ENCODE results near the gene PRAMEF5.
"Not testable (repeated sequence)": the region's sequence is repeated elsewhere in the genome, so short reads cannot be mapped to it uniquely, and the experiment has no call there.

PRAMEF5 gene

GRCh38 chr1:13253898-13254297 is at the start of gene PRAMEF5:
Gene PRAMEF5 (plus strand): TSS chr1:13254198. CDS start chr1:13259269, 5,071 bp downstream.
- not testable (repeated sequence) for DNase-seq (ENCODE audit: low read depth in 2 of 2)

- DNase-seq (ENCODE audit: low read depth in 2 of 2), result not testable (repeated sequence)
Measured at GRCh38 chr1:13208712-13209111, 45.3 kb upstream of the PRAMEF5 start.

DNA sequence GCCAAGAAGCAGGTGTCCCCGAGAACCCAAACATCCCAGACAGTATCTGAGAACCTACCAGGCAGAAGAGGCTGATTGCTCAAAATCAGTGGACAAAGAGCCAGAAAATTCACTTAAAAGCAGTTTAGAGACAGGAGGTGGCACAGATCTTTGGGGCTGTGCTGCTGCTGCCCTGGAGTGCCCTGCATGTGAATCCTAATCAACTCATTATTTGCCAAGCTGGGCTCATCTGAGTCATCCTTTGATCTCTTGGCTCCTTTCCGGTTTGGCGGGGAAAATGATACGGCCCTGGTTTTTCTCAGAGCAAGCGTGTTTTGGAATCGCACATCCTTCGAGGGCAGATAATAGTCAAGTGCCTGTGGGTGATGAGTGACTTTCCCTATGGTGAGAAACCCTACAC is 37.4 kb upstream of the PRAMEF5 start:
- not testable (repeated sequence) for DNase-seq (ENCODE audit: low read depth in 2 of 2)

GRCh38 chr1:13219203-13219602 is 34.8 kb upstream of the PRAMEF5 start:
- DNase-seq (ENCODE audit: low read depth in 2 of 2), result not testable (repeated sequence)

DNA sequence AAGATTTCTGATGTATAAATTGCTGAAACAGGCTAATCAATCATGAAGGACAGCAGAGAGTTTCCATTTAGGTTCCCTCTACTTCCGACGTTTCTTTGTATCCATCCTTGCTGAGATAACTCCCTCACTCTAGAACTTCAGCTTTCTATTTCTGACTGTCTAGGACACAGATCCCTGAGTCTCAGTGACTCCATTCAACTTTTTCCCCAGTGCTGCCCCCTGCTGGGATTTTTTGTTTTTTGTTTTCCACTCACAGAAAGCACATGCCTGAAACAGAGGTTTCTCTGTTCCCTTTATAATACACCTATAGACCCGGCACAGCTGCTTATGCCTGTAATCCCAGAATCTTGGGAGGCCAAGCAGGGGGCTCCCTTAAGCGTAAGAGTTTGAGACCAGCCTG is 31.2 kb upstream of the PRAMEF5 start:
- DNase-seq (ENCODE audit: low read depth in 2 of 2), result not testable (repeated sequence)

DNA sequence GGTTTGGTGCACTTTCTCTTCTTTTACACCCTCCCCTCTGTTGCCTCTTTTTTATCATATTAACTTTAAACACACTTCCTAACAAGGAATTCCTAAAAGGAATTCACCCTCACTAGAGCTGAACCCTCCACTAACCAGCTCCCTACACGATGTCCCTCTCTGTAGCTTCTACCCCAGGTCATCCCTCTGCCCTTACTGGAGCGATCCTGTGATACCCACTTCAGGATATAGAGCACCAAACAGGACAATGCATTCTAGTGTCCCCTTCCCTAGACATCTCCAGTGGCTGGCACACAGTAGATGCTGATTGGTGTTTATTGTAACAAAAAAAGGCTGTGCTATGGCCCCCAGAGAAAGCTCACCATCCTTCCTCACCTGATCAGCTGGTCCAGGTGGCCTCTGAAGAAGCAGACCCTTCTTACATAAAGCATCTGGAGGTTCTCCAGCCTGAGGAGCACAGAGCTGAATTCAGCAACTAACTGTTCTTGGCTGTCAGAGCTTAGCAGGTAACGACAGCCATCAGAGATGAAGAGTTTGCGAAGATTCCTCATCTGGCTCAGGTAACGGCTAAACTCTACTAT is 29.4 kb upstream of the PRAMEF5 start:
- DNase-seq (ENCODE audit: low read depth in 2 of 2), result no peak

DNA sequence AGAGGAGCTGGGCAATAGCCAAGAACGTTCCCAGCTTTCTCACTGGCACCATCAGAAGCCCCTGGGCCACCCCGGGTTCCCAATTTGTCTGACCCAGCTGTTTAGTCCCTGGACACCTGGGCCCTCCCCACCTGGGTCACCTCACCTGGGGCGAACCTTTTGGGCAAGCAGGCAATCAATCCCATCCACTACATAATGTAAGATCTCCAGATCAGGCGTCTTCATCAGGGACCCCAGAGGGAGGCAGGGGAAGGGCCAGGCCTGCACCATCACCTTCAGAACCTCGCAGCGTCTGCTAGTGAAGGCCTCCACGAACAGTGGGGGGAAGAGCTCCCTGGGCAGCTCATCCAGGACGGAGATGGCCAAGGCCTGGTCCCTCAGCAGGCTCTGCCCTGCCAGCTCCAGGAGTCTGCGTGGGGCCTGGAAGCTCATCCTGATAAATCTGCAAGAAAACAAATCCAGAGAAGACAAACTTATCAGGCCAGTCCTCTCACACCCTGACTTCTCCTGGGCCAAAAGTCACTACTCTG is 28.3 kb upstream of the PRAMEF5 start, which contains the start of gene PRAMEF18:
PRAMEF18 (minus strand) TSS at position 480 of the 530 bp plus-strand sequence; CDS start at position 432, 48 bp downstream.
- not testable (repeated sequence) for DNase-seq (ENCODE audit: low read depth in 2 of 2)

DNA sequence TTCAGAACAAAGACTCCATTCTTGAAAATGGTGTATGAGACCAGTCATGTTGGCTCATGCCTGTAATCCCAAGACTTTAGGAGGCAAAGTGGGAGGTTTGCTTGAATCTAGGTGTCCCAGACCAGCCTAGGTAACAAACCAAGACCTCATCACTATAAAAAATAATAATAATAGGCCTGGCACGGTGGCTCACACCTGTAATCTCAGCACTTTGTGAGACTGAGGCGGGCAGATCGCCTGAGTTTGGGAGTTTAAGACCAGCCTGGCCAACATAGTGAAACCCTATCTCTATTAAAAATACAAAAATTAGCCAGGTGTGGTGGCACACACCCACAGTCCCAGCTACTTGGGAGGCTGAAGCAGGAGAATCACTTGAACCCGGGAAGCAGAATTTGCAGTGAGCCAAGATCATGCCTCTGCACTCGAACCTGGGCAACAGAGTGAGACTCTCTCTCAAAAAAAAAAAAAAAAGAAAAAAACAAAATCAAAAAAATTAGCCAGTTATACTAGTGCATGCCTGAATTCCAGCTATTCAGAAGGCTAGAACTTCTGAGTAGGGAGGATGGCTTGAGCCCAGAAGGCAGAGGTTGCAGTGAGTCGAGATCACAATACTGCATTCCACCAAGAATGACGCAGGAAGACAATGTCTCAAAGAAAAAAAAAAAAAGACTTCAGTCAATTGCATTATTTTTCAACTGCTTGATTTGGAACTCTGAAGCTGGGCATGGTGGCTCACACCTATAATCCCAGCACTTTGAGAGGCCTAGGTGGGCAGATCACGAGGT is 26.5 kb upstream of the PRAMEF5 start:
- DNase-seq (ENCODE audit: low read depth in 2 of 2), result not testable (repeated sequence)

- DNase-seq (ENCODE audit: low read depth in 2 of 2), result peak in 1 of 2 donors; percentile 10
Measured at GRCh38 chr1:13228343-13228781, 25.6 kb upstream of the PRAMEF5 start.

GRCh38 chr1:13230096-13230495 is 23.9 kb upstream of the PRAMEF5 start:
- DNase-seq (ENCODE audit: low read depth in 2 of 2), result not testable (repeated sequence)

GRCh38 chr1:13230601-13231000 is 23.4 kb upstream of the PRAMEF5 start:
- DNase-seq (ENCODE audit: low read depth in 2 of 2), result not testable (repeated sequence)

GRCh38 chr1:13231061-13231750 is 22.8 kb upstream of the PRAMEF5 start:
- DNase-seq (ENCODE audit: low read depth in 2 of 2), result not testable (repeated sequence)

DNA sequence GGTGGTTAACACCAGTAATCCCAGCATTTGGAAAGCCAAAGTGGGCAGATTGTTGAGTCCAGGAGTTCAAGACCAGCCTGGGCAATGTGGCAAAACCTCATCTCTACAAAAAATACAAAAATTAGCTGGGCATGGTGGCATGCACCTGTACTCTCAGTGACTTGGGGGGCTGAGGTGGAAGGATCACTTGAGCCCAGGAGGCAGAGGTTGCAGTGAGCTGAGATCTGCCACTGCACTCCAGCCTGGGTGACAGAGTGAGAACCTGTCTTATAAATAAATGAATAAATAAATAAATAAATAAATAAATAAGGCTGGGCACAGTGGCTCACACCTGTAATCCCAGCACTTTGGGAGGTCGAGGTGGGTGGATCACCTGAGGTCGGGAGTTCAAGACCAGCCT is 21.9 kb upstream of the PRAMEF5 start:
- DNase-seq (ENCODE audit: low read depth in 2 of 2), result not testable (repeated sequence)

DNA sequence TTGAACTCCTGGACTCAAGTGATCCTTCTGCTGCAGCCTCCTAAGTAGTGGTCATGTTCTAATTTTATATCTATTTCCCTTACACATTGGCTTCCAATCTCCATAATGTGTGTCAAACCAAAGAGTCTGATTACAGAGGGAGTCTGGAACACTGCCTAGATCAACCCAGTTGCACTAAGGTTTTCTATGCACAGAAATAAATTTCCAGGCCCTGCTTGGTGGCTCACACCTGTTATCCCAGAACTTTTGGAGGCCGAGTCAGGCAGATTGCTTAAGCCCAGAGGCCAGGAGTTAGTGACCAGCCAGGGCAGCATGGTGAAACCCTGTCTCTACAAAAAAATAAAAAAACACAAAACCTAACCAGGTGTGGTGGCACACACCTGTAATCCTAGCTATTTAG is 19.9 kb upstream of the PRAMEF5 start:
- DNase-seq (ENCODE audit: low read depth in 2 of 2), result not testable (repeated sequence)

DNA sequence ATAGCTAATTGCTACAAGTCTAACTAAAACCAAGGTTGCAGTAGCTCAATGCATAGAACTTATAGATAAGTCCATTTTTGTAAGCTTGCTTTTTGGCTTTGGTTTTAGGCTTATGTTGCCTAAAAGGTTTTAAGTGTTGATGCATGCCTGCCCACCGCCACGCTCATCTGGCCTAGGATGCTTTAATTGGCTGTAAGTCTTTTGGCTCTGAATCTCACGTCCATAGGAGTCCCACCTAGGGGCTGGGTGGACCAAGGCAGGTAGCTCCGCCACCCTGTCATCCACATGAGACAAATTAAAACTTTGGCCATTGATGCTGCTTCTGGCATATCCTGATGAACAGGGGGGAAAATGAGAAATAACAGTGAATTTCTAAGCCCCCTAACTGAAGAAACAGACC is 16.4 kb upstream of the PRAMEF5 start:
- not testable (repeated sequence) for DNase-seq (ENCODE audit: low read depth in 2 of 2)

DNA sequence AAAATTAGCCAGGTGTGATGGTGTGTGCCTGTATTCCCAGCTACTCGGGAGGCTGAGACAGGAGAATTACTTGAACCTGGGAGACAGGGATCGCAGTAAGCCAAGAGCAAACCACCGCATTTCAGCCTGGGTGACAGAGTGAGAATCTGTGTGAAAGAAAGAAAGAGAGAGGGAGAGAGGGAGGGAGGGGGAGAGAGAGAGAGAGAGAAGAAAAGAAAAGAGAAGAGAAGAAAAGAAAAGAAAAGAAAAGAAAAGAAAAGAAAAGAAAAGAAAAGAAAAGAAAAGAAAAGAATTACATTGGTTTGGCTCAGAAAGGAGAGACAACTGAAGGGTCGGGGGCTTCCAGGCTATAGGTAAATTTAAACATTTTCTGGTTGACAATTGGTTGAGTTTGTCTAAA is 14.4 kb upstream of the PRAMEF5 start:
- DNase-seq (ENCODE audit: low read depth in 2 of 2), result not testable (repeated sequence)

- not testable (repeated sequence) for DNase-seq (ENCODE audit: low read depth in 2 of 2)
Measured at GRCh38 chr1:13243536-13244263, 10.3 kb upstream of the PRAMEF5 start.

DNA sequence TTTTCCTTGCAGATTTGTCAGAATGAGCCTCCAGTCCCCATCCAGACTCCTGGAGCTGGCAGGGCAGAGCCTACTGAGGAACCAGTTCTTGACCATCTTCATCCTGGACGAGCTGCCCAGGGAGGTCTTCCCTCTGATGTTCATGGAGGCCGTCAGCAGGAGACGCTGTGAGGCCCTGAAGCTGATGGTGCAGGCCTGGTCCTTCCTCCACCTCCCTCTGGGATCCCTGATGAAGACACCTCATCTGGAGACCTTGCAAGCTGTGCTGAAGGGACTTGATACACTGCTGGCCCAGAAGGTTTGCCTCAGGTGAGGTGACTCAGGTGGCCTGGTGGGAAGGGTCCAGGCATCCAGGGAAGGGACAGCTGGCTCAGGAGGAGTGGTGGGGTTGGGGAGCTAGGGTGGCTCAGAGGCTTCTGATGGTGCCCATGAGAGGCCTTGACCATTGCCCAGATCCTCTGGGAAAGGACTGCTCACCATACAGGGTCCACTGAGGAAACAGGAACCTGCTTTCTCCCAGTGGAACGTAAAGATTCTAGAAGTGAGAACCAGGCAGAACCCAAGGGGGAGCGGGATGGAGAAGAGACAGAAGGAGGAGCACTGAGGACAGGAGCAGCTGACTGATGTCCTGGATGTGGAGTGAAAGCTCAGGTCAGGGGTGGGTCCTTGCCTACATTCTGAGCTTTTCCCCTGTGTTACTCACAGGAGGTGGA is 8.0 kb upstream of the PRAMEF5 start:
- DNase-seq (ENCODE audit: low read depth in 2 of 2), result not testable (repeated sequence)

DNA sequence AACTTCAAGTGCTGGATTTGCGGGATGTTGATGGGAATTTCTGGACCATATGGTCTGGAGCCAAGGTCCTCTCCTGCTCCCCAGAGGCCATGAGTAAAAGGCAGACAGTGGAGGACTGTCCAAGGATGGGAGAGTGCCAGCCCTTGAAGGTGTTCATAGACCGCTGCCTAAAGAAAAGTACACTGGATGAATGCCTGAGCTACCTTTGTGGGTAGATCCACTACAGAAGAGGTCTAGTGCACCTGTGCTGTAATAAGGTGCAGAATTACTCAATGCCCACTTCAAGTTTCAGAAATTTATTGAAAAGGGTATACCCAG is 7.5 kb upstream of the PRAMEF5 start:
- DNase-seq (ENCODE audit: low read depth in 2 of 2), result not testable (repeated sequence)

DNA sequence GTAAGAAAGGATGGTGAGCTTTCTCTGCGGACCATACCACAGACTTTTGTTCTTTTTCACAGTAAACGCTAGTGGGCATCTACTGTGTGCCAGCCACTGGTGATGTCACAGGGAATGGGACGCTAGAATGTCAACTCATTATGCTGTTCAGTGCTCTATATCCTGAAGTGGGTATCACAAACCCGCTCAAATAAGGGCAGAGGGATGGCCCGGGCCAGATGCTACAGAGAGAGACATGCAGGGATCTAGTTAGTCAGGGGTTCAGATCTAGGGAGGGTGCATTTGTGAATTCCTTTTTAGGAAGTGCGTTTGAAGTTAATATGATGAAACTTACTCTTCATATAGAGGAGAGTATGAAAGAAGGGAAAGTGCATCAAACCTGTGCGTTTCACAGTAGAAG is 6.9 kb upstream of the PRAMEF5 start:
- DNase-seq (ENCODE audit: low read depth in 2 of 2), result not testable (repeated sequence)

DNA sequence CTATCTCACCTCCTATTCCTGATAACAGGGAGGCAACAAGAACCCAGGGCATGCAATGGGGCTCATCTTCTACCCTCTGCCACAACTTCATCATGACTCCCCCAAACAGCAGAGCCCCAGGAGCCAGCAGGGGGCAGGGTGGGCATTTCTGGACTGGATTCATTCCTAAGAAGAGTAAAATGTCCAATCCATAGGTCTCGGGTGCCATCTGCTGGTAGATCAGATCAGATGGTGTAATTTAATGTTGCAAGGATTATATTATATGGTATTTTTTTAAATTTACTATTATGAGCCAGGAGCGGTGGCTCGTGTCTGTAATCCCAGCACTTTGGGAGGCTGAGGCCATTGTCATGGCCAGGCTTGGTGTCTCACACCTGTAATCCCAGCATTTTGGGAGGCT is 11.1 kb downstream of the PRAMEF5 start:
- DNase-seq (ENCODE audit: low read depth in 2 of 2), result not testable (repeated sequence)
